HG02943 (cell line): ENCODE results near the gene NEK1.
"Not testable (repeated sequence)": the region's sequence is repeated elsewhere in the genome, so short reads cannot be mapped to it uniquely, and the experiment has no call there.

Source experiments
- ATAC-seq: cut with Tn5 transposase; IDR thresholded peaks from one replicate; pipeline ENCODE4 v1.9.1; 2021; ENCODE audit warnings: mild to moderate bottlenecking, low read depth, moderate library complexity; ENCODE audit not compliant: unreplicated experiment

NEK1 gene

DNA sequence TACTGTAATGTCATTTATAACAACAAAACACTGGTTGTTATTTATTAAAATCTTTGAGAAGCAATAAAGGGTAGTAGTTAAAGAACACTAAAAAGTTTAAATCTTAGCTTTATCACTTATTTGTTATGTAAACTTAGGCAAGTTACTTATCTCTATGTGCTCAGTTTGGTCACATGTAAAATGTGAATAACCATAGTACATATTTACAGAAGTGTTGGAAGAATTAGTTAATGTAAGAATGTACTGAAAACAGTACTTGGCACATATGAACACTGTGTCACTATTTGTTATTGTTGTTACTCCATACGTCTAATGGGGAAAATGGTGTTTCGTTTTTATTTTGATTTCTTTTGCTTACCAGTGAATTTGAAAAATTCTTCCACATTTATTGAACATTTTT is 9.1 kb downstream of the NEK1 start:
- no peak for ATAC-seq

- no peak for ATAC-seq
These were observed 11.2 kb downstream of the NEK1 start for GRCh38 chr4:169601016-169601771.

DNA sequence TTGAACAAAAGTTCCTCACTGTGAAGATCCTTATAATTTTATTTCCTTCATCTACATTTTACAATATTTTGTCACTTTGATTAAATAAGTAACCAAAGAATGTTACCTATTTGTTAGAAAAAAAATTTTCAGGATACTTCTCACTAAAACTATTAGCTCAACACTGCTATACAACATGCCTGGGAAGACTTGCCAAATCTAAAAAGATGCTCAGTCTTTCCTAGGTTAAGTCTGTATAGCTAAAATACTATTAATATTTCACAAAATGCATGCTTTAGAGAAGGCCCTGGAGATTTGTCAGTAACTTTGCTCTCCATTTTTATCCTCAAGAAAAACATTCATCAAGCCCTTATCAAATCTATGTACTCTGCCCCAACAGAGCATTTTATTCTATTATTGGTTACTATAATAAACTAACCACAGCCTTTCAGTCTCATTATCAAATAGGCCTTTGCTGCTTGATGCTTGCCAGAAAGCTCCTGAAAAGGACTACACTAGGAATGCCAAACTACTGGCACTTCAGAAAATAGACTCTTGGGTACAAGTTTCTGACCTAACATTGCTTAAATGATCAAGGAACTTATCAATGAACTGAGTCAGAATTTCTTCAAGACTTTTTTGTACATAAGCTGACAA is 17.7 kb downstream of the NEK1 start:
- no peak for ATAC-seq

DNA sequence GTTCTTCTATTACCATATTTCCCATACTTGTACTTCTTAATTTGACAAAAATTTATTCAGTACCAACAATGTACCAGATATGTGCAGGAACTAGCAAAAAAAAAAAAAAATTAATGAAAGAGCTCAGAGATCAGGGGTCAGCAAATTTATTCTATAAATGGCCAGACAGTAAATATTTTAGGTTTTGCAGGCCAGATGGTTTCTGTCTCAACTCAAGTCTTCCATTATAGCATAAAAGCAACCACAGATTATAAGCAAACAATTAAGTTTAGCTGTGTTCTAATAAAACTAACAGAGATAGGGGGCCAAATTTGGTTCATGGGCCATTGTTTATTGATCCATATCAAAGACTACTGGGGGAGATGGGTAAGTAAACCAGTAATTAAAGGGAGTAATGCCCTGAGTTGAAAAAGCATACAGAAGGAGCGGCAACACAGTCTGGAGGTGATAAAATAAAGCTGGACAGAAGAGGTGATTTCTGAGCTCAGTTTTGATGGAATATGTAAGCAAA is 19.3 kb downstream of the NEK1 start:
- no peak for ATAC-seq

DNA sequence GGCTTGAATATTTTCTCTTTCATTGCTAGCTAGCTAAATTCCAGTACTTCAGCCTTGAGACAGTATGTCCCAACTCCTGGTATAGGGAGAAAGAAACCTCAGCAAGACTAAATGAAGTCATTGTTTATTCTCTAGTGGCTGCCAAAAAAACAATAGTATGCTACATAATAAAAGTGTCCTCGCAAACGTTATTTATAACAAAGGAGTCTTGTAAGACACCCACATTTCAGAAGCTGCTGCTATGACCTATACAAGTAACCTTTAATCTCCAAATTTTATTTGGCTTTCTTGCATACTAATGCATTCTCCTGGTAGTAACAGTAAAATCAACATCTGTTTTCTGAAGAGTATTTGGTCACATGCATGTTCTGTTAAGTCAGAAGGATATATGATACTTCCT is 28.8 kb downstream of the NEK1 start:
- no peak for ATAC-seq

DNA sequence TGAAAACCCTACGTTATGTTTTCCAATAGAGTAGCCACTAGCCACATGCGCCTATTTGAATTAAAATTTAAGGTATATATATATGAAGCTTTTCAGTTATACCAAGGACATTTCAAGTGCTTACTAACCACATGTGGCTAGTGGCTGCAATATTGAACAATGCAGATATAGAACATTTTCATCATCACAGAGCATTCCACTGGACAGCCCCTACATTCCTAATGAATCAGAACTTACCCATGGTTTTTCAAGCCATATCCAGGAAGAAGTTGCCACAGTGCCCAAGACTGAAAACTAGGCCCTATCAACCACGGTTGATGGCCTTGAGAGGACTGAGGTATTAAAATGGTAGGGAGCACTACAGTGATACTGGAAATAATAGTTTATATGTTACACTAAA is 29.7 kb downstream of the NEK1 start:
- no peak for ATAC-seq

- no peak for ATAC-seq
These were observed 30.2 kb downstream of the NEK1 start for GRCh38 chr4:169582203-169582602.

GRCh38 chr4:169573889-169574288 is 38.5 kb downstream of the NEK1 start:
- ATAC-seq = no peak

GRCh38 chr4:169571435-169571834 is 40.9 kb downstream of the NEK1 start:
- no peak for ATAC-seq

DNA sequence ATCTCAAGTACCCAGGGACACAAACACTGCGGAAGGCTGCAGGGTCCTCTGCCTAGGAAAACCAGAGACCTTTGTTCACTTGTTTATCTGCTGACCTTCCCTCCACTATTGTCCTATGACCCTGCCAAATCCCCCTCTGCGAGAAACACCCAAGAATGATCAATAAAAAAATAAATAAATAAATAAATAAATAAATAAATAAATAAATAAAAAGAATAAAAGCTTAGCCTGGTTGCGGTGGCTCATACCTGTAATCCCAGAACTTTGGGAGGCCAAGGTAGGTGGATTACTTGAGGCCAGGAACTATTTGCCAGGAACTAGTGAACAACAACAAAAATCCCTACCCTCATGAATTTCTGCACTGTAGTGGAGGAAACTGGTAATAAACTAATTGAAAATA is 41.4 kb downstream of the NEK1 start:
- ATAC-seq = not testable (repeated sequence)

DNA sequence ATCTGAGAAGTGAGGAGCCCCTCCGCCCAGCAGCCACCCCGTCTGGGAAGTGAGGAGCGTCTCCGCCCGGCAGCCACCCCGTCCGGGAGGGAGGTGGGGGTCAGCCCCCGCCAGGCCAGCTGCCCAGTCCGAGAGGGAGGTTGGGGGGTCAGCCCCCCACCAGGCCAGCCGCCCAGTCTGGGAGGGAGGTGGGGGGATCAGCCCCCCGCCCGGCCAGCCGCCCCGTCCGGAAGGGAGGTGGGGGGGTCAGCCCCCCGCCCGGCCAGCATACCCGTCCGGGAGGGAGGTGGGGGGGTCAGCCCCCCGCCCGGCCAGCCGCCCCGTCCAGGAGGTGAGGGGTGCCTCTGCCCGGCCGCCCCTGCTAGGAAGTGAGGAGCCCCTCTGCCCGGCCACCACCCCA is 42.1 kb downstream of the NEK1 start:
- ATAC-seq = not testable (repeated sequence)

DNA sequence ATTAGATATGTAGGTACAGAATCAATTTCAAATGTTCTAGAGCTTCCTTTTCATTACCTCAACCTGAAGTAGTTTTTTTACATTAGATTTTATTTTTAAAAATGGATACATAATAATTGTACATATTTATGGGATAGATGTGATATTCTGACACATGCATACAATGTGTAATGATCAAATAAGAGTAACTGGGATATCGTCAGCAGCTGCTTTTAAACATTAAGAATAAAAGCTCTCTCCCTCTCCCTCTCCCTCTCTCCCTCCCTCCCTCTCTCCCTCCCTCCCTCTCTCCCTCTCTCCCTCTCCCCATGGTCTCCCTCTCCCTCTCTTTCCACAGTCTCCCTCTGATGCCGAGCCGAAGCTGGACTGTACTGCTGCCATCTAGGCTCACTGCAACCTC is 43.2 kb downstream of the NEK1 start:
- not testable (repeated sequence) for ATAC-seq

DNA sequence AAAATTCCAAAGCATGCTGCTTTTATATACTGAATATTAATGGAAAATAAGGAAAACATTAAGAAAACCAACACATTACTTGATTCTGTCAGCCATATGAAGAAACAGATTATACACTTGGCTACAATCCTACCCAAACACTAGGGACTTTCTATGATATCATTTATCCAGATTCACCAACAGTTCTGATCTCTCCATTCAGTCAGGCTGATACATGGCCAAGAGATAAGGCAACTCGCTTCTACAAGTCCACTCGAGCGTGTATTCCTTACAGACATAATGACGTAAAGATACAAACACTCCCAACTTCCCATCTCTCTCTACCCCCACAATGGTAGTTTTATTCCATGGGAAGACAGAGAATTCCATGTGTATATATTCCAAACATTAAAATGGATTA is 44.5 kb downstream of the NEK1 start:
- ATAC-seq = no peak

- peak; percentile 89 for ATAC-seq
These were observed 46.2 kb downstream of the NEK1 start for GRCh38 chr4:169566021-169566818.

GRCh38 chr4:169565606-169566005 is 46.8 kb downstream of the NEK1 start:
- no peak for ATAC-seq

DNA sequence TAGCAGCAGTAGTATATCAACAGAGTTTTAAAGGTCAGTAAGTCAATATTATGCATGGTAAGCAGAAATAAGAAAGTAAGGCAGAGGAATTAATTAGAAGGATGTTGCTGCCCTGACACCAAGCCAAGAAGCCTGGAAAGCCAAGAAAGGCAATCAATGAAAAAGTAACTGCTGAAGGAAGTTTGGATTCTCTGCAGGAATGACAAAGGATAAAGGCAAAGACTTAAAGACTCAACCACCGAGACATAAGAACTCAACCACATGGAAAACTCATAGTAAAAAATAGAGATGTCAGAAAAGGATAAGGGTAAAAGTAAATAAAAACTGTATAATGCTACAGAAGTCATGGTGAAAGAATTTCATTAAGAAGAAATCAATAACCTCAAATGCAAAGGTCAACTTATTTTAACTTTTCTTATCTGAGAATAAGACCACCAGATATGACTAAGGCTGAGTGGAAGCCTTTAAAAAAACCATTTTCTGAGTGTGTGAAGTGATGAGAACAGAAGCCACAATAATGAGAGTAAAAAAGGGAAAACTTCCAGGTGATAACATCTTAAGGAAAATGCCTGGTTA is 55.2 kb downstream of the NEK1 start:
- no peak for ATAC-seq

DNA sequence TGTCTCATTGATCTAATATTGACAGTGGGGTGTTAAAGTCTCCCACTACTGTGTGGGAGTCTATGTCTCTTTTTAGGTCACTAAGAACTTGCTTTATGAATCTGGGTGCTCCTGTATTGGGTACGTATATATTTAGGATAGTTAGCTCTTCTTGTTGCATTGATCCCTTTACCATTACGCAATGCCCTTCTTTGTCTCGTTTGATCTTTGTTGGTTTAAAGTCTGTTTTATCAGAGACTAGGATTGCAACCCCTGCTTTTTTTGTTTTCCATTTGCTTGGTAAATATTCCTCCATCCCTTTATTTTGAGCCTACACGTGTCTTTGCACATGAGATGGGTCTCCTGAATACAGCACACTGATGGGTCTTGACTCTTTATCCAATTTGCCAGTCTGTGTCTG is 65.8 kb downstream of the NEK1 start:
- ATAC-seq = not testable (repeated sequence)

- ATAC-seq = no peak
These were observed 71.6 kb downstream of the NEK1 start for GRCh38 chr4:169540774-169541173.

GRCh38 chr4:169530048-169530447 is 82.3 kb downstream of the NEK1 start:
- no peak for ATAC-seq

DNA sequence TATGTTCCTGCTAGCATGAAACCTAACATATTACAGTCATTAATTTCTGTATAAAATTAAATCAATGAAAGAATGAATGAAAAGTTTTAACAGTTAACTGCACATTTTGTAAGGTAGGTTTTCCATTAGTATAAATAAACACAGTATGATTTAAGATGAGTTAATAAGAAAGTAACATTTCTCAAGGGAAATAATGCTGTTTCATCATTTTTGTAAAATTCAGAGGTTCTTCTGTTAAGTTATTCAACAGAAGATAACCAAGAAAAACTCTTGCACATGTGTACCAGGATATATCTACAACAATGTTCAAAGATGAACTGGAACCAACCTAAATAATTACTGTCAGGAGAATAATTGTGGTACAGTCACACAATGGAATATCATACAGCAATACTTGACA is 88.6 kb downstream of the NEK1 start:
- no peak for ATAC-seq

DNA sequence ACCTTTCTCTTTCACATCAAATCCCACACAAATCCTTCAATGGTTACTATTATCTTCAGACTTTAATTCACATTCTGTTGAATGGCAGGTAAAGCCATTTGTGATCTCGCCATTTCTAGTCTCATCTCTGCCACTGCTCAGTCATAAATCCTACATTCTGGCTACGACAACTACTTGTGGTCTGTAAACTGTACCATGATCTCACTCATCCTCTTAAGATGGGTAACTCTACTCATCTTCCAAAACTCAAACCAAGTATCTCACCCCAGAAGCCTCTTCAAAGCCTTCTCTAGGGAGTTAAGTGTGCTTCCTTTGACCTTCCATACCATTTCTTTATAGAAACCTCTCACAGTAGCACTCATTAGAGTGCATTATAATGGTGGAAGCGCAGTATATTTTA is 101.8 kb downstream of the NEK1 start:
- ATAC-seq = no peak
